Inferior parietal cortex (tissue), 1 donor: ENCODE results near the gene SERPINF2.
"Not testable (repeated sequence)": the region's sequence is repeated elsewhere in the genome, so short reads cannot be mapped to it uniquely, and the experiment has no call there.

Experiments
- DNase-seq: peaks from one replicate; pipeline ENCODE4 v3.0.0-alpha.2; 2016; ENCODE audit errors: extremely low spot score

SERPINF2 gene

GRCh38 chr17:1762901-1763898 lies 20.5 kb downstream of the SERPINF2 start:
- DNase-seq: no peak

- DNase-seq: no peak
These were observed 21.6 kb downstream of the SERPINF2 start for GRCh38 chr17:1764284-1764683.

- DNase-seq: not testable (repeated sequence)
These were observed 22.0 kb downstream of the SERPINF2 start for GRCh38 chr17:1764705-1765104.

- no peak for DNase-seq
These were observed 22.9 kb downstream of the SERPINF2 start for GRCh38 chr17:1765576-1765975.

- DNase-seq: no peak
These were observed 23.9 kb downstream of the SERPINF2 start for GRCh38 chr17:1766382-1767135.

GRCh38 chr17:1767358-1767757 lies 24.7 kb downstream of the SERPINF2 start:
- no peak for DNase-seq

GRCh38 chr17:1769822-1770477 lies 27.3 kb downstream of the SERPINF2 start:
- DNase-seq: no peak

- DNase-seq: not testable (repeated sequence)
These were observed 30.5 kb downstream of the SERPINF2 start for GRCh38 chr17:1773000-1773695.

- no peak for DNase-seq
These were observed 31.1 kb downstream of the SERPINF2 start for GRCh38 chr17:1773696-1774181.

- no peak for DNase-seq
These were observed 31.9 kb downstream of the SERPINF2 start for GRCh38 chr17:1774390-1775176.

GRCh38 chr17:1776328-1776727 lies 33.7 kb downstream of the SERPINF2 start:
- DNase-seq: no peak

- DNase-seq: no peak
These were observed 34.2 kb downstream of the SERPINF2 start for GRCh38 chr17:1776857-1777256.

GRCh38 chr17:1779571-1780131 lies 37.0 kb downstream of the SERPINF2 start:
- DNase-seq: no peak

GRCh38 chr17:1782171-1782567 lies 39.5 kb downstream of the SERPINF2 start:
- no peak for DNase-seq

- no peak for DNase-seq
These were observed 40.6 kb downstream of the SERPINF2 start for GRCh38 chr17:1783271-1783670.

- DNase-seq: no peak
These were observed 41.4 kb downstream of the SERPINF2 start for GRCh38 chr17:1783834-1784611.

GRCh38 chr17:1785930-1786329 lies 43.3 kb downstream of the SERPINF2 start:
- DNase-seq: no peak

GRCh38 chr17:1786708-1787107 lies 44.0 kb downstream of the SERPINF2 start:
- no peak for DNase-seq

- no peak for DNase-seq
These were observed 44.7 kb downstream of the SERPINF2 start for GRCh38 chr17:1787301-1787902.
